Stomach (tissue), 4 donors: Measurements from ENCODE around the gene CTDSPL.

ENCODE experiments used
- CTCF ChIP-seq, 7 experiments: fragments of 450-650 bp in 4 of 7; fragments of 200-600 bp in 3 of 7; sonication (generic) in 3 of 7; IDR thresholded peaks; one replicate each; pipeline ENCODE4 v1.5.1; 2016 to 2019; ENCODE audit warnings: antibody characterized with exemption in 7 of 7, control low read depth in 2 of 7, mild to moderate bottlenecking in 1 of 7
- EP300 ChIP-seq: sonication (generic); formaldehyde crosslinking; IDR thresholded peaks from one replicate; pipeline ENCODE4 v1.6.1; 2017; ENCODE audit warnings: antibody characterized with exemption
- POLR2A ChIP-seq, 4 donors: fragments of 450-650 bp; IDR thresholded peaks; one replicate each; pipeline ENCODE4 v1.6.1; 2016; ENCODE audit warnings: antibody characterized with exemption in 4 of 4, control low read depth in 2 of 4, mild to moderate bottlenecking in 1 of 4, moderate library complexity in 1 of 4

- TF ChIP-seq CTCF (IDR thresholded peaks at IDR 0.05) (no peak), EP300 (no peak), POLR2A (IDR thresholded peaks at IDR 0.05) (no peak)
Measured at GRCh38 chr3:37862219-37862902, 681 bp downstream of the CTDSPL start.
